GM19455 (cell line): ENCODE data around the gene ANKDD1A.

Experiments used
- ATAC-seq: cut with Tn5 transposase; IDR thresholded peaks from one replicate; pipeline ENCODE4 v1.9.1; 2021; ENCODE audit not compliant: unreplicated experiment

ANKDD1A gene

GRCh38 chr15:64921711-64922110 is 10.0 kb downstream of the ANKDD1A start:
- ATAC-seq: no peak

- no peak for ATAC-seq
Observed at GRCh38 chr15:64923546-64923945, 11.8 kb downstream of the ANKDD1A start.

DNA sequence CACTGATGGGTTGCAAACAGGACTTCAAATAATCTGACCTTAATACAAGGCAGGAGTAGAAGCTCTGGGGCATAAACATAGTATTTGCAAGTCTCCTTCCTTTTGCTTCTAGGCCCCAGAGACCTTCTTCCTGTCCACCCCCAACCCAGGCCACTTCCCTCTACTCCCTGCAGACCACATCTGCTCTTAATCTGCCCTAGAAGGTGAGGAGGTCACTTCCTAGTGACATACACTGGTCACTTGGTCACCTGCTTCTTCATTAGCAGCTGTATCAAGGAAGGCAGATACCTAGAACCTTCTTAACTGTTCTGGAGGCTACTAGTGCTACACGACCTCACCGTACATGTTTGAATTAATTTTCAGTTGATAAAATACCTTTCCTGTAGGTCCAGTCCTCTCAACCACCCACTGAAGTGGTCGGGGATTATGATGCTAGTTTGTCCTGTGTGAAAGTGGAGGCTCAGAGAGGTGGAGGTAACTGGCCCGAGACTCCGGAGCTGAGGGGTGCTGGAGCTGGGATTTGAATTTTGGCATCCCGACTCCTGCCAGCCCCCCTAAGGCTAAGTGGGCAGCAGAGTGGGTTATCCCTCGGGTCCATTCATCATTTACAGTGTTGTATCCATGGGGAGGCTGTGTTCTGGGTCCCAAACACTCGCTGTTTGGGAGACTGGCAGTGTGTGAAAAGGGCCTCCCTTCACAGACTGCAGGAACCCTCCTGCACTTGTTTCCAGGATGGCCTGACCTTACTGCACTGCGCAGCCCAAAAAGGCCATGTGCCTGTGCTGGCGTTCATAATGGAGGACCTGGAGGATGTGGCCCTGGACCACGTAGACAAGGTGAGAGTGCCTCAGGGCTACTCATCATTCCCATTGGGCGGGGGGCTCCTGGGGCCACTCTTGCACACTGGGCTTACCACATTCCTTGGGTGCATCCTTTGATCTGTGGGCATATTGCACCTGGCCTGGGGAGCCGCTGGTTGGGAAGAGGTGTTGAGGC is 13.9 kb downstream of the ANKDD1A start:
- no peak for ATAC-seq

- no peak for ATAC-seq
Observed at GRCh38 chr15:64926661-64927060, 15.0 kb downstream of the ANKDD1A start.

DNA sequence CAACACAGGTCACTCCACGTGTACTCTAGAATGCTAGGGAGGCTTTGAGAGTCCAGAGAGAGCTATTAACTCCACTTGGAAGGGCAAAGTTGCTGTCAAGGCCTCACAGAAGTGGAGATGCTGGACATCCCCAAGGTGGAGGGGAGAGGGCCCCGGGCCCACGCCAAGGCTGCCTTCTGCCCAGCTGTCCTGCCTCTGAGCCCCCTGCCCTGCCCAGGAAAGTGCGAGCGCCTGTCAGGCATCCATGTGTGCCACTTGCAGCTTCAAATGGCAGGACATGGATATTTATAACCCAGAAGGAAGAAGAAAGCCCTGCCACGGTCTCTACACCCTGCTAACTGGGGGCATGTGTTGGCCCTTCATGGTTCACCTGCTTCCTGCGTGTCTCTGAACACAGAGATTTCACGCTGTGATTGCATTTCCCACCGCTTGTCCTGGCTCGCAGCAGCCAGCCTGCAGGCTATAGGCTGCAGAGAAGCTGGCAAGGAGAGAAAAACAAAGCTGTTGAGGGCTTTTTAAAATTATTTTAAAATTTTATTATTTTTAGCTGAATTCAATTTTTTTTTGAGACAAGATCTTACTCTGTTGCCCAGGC is 17.0 kb downstream of the ANKDD1A start:
- no peak for ATAC-seq

DNA sequence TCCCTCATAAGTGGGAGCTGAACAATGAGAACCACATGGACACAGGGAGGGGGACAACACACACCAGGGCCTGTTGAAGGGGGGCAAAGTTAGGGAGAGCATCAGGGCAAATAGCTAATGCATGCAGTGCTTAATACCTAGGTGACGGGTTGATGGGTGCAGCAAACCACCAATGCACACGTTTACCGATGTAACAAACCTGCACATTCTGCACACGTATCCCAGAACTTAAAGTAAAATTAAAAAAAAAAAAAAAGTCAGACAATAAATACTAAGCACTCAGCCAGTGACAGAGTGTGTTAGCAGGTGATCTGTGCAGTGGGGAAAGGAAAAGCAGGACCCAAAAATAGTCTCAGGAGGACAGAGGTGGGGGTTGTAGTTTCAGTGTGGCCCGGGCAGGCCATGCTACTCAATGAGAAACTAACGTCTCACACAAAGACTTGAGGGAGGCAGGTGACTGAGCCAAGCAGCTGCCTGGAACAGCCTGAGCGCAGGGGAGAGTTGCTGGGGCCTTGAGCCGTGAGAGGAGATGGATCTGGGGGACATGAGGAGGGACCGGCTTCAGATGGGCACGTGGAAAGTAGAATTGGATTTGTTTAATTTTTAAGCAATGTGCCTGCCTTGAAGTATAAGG is 18.4 kb downstream of the ANKDD1A start:
- ATAC-seq: peak; percentile 73

GRCh38 chr15:64930778-64931371 is 19.2 kb downstream of the ANKDD1A start:
- ATAC-seq: no peak

GRCh38 chr15:64931381-64931780 is 19.7 kb downstream of the ANKDD1A start:
- no peak for ATAC-seq

DNA sequence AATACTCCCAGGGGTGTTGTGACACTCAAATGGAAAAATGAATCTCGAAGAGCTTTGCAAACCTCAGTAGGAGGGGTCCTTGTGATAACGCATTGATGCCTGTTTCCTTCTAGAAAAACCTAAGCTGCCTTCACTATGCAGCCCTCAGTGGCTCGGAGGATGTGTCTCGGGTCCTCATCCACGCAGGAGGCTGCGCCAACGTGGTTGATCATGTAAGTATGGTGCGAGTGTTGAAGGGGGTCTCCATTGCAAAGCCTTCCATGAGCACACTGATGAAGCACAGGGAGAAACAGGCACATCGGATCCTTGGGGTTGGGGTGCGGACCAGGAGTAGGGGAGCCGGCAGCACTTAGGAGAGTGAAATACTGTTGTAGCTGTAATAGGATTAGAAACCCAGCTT is 22.3 kb downstream of the ANKDD1A start:
- ATAC-seq: no peak

GRCh38 chr15:64938192-64938591 is 26.5 kb downstream of the ANKDD1A start:
- no peak for ATAC-seq

DNA sequence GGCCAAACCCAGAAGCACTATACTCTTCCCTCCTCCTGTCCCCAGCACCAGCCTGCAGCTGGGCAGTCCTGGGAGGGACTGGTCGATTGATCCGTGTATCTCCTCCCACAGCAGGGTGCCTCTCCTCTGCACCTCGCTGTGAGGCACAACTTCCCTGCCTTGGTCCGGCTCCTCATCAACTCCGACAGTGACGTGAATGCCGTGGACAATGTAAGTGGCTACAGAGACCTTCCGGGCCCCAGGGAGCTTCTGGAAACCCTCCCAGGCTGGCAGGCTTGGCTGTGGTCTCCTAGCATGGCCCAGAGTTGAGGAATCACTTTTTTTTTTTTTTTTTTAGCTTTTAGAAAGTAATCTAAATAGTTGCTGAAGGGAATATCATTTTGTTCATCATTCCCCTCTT is 30.7 kb downstream of the ANKDD1A start:
- ATAC-seq: no peak

DNA sequence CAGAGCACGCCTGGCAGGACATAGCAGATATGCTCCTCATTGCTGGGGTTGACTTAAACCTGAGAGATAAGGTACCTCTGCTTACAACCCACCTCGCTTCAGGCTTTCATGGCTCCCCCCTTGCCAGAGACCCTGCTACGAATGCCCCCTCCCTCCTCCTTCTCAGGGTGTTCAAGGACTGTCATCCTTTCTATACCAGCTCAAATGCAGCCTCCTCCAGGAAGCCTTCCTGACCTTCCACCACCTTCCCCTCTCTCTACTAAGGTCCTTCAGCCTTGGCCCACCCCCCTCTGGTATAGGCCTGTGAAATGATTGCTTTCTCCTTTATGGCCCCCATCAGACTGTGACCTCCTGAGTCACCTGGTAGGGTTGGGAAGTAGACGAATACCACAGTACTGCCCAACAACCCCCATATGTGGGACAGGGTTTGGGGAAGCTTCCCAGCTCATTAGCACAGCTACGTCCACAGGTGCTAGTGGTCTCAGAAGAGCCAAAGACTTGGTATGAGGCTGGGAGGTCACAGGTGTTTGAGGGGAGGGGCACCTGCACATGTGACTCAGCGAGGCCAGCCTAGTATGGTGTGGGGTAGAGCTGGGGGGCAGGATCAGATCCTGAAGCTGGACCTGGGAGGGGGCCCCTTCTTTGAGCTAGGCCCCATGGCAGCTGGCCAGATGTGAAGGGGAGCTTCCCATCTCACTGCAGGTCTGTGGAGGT is 32.0 kb downstream of the ANKDD1A start:
- ATAC-seq: no peak

- no peak for ATAC-seq
Observed at GRCh38 chr15:64944961-64945360, 33.3 kb downstream of the ANKDD1A start.

GRCh38 chr15:64947211-64947610 is 35.5 kb downstream of the ANKDD1A start:
- no peak for ATAC-seq

DNA sequence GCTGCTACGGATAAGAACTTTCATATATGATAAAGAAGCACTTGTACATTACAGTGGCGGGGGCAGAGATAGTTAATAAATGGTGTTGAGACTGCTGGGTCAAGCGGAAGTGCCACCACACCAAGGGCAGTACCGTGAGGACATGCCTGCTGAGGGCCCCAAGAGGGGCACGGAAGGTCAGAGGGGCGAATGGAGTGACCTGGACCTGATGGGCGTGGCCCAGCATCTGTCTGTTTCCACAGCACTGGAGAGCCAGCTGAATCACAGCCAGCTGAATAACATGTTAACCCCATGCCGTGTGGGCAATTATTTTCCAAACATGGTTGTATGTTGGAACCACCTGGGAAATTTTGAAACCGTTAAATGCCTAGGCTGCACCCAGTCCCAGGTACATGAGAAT is 37.2 kb downstream of the ANKDD1A start:
- no peak for ATAC-seq

GRCh38 chr15:64949383-64950186 is 37.9 kb downstream of the ANKDD1A start:
- no peak for ATAC-seq

DNA sequence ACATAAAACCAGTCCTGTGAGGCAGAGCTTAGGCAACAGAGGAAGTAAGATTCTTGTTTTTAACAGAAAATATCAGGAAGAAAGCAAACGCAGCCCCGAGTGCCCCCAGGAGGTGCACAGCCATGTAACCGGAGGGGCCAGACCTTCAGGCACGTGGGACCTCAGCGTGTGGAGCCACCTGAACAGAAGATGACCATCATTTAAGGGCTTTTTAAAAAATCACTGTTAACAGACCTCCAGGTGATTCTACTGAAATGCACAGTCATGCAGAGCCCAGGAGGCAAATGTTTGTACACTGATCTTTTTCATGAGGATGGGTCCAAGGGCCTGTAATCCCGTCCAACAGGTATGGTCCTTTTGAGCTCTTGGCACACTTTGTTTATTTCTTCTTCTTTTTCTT is 39.2 kb downstream of the ANKDD1A start:
- no peak for ATAC-seq

- ATAC-seq: no peak
Observed at GRCh38 chr15:64951777-64952418, 40.2 kb downstream of the ANKDD1A start.

GRCh38 chr15:64954395-64954794 is 42.7 kb downstream of the ANKDD1A start:
- ATAC-seq: no peak

DNA sequence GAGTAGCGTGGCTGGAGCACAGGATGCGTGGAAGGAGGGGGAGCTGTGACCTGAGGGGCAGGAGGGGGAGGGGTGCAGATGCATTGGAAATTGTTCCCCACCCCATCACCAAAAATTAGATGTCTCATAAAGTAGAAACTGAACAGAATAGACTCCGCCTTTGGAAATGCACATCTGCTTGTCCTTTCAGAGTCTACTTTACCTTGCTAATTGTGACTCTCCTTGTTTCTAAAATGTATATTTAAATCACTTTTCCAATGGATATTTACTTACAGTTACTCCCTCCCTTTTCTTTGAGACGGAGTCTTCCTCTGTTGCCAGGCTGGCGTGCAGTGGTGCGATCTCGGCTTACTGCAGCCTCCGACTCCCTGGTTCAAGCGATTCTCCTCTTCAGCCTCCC is 47.4 kb downstream of the ANKDD1A start:
- ATAC-seq: no peak
